HL-60 (cell line): ENCODE measurements around the gene CTNNA1.

ENCODE experiments used
- DNase-seq, 2 experiments: peaks; one replicate each; pipeline ENCODE4 v3.0.0-alpha.2; 2010 to 2020; ENCODE audit warnings: low read depth in 1 of 2, low spot score in 1 of 2
- H3K27ac ChIP-seq: fragments of 250-450 bp; sonication (Bioruptor Pico); replicated peaks from 2 replicates; pipeline ENCODE4 v1.5.1; 2020; ENCODE audit warnings: mild to moderate bottlenecking, moderate library complexity
- H3K27me3 ChIP-seq: fragments of 250-450 bp; sonication (Bioruptor Pico); 2 replicates; pipeline ENCODE4 v1.5.1; 2021; ENCODE audit warnings: mild to moderate bottlenecking, moderate library complexity; ENCODE audit not compliant: insufficient read depth, poor library complexity, severe bottlenecking
- H3K4me3 ChIP-seq: replicated peaks from 2 replicates; pipeline ENCODE4 v1.5.1; 2011; ENCODE audit warnings: mild to moderate bottlenecking, control low read depth, low read length; ENCODE audit not compliant: insufficient read depth
- GABPA ChIP-seq: IDR thresholded peaks from 2 replicates; pipeline ENCODE4 v1.6.1; 2012; ENCODE audit warnings: low read depth
- POLR2AphosphoS5 ChIP-seq: IDR thresholded peaks from 2 replicates; pipeline ENCODE4 v1.6.1; 2012; ENCODE audit warnings: low read depth
- SPI1 ChIP-seq: IDR thresholded peaks from 2 replicates; pipeline ENCODE4 v1.6.1; 2012; ENCODE audit warnings: low read depth, mild to moderate bottlenecking, borderline replicate concordance
- TF ChIP-seq, protein P1 (sequence below): IDR thresholded peaks from 2 replicates; pipeline ENCODE4 v1.6.1; 2012; ENCODE audit warnings: low read depth; ENCODE audit not compliant: insufficient replicate concordance
- TF ChIP-seq, protein P2 (sequence below): IDR thresholded peaks from one replicate; pipeline ENCODE4 v1.5.1; 2011; ENCODE audit warnings: low read length, control low read depth, inconsistent platforms; ENCODE audit not compliant: insufficient read depth

CTNNA1 gene

DNA sequence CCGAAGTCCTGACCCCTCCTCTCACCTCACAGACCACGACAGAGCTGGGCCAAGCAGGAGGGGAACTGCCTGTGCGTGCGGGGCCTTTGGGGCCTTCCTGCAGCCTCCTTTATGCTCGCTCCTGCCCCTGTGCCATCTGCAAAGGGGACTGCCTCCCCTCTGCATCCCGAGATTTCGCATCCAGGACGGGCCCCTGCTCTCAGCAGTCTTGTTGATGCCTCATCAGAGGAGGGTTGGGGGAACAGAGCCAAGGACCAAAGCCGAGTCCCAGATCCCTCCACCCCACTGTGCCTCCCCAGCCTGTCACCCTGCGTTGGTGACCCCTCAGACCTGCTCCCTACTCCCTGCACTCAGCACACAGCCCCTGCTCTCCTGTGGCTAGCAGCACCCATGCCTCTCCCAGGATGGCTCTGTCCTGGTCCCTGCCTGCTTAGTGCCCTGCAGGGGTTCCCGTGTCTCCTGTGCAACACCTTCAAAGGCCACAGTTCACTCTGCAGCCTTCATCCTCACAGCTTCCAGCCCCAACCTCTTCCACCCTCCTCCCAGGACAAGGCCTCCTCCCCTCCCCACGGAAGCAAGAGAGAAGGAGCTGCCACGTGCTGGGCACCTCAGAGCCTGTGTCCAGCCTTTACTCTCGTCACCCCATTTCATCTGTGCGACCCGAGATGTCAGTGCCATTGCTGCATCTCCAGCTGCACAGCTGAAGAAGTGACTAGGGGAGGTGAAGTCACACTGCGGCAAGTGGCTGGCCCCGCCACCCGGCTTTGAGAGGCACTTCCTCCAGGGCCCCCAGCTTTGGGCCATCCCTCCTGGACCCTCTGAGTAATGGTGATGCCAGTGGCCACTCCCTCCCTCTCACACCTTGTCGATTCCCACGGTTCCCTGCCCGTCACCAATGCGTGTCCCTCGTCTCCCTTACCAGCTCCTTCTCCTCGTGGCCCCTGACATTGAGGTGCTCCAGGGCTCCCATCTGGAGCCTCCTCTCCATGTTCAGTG, 184.5 kb downstream of the CTNNA1 start:
- no peaks in the 10 kb centered on the region for H3K27me3 ChIP-seq
- no peak overlapping the region for H3K4me3 ChIP-seq
- TF ChIP-seq, protein P1, sequence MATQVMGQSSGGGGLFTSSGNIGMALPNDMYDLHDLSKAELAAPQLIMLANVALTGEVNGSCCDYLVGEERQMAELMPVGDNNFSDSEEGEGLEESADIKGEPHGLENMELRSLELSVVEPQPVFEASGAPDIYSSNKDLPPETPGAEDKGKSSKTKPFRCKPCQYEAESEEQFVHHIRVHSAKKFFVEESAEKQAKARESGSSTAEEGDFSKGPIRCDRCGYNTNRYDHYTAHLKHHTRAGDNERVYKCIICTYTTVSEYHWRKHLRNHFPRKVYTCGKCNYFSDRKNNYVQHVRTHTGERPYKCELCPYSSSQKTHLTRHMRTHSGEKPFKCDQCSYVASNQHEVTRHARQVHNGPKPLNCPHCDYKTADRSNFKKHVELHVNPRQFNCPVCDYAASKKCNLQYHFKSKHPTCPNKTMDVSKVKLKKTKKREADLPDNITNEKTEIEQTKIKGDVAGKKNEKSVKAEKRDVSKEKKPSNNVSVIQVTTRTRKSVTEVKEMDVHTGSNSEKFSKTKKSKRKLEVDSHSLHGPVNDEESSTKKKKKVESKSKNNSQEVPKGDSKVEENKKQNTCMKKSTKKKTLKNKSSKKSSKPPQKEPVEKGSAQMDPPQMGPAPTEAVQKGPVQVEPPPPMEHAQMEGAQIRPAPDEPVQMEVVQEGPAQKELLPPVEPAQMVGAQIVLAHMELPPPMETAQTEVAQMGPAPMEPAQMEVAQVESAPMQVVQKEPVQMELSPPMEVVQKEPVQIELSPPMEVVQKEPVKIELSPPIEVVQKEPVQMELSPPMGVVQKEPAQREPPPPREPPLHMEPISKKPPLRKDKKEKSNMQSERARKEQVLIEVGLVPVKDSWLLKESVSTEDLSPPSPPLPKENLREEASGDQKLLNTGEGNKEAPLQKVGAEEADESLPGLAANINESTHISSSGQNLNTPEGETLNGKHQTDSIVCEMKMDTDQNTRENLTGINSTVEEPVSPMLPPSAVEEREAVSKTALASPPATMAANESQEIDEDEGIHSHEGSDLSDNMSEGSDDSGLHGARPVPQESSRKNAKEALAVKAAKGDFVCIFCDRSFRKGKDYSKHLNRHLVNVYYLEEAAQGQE = no peak
- TF ChIP-seq POLR2AphosphoS5 = no peak
- no peak for DNase-seq
- H3K27ac ChIP-seq = no peak overlapping the region

DNA sequence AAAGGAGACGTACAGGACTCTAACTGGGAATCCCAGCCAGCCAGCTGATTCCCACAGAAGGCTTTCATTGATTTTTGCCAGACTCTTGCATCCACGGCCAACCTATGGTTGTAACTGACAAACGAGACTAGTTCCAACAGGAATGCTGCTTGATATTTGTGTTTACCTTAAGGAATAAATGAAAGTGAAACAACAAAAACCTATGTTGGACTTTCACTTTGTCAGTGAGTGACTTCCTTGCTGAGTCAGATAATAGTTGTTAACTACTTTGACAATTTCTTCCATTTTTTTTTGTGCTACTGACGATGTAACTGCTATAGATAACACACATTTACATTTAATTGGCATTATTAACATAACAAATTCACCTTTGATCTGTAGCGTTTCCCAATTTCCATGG, 185.3 kb downstream of the CTNNA1 start:
- TF ChIP-seq, protein P2, sequence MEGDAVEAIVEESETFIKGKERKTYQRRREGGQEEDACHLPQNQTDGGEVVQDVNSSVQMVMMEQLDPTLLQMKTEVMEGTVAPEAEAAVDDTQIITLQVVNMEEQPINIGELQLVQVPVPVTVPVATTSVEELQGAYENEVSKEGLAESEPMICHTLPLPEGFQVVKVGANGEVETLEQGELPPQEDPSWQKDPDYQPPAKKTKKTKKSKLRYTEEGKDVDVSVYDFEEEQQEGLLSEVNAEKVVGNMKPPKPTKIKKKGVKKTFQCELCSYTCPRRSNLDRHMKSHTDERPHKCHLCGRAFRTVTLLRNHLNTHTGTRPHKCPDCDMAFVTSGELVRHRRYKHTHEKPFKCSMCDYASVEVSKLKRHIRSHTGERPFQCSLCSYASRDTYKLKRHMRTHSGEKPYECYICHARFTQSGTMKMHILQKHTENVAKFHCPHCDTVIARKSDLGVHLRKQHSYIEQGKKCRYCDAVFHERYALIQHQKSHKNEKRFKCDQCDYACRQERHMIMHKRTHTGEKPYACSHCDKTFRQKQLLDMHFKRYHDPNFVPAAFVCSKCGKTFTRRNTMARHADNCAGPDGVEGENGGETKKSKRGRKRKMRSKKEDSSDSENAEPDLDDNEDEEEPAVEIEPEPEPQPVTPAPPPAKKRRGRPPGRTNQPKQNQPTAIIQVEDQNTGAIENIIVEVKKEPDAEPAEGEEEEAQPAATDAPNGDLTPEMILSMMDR = no peak
- TF ChIP-seq, protein P1 = no peak
- TF ChIP-seq POLR2AphosphoS5 (no peak), GABPA (no peak), SPI1 (no peak)

DNA sequence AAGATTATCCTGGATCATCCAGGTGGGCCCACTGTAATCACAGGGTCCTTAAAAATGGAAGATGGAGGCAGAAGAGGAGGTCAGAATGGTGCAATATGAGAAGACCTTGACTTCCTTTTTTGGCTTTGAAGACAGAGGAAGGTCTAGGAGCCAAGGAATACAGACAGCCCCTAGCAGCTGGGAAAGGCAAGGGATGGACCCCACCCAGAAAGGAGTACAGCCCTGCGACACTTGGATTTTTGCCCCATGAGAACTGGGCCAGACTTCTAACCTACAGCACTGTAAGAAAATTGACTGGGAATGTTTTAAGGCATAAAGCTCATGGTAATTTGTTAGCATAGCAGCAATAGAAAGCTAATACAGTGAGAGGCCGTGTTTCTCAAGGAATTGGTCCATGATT, 188.8 kb downstream of the CTNNA1 start:
- no peaks in the 10 kb centered on the region for H3K27me3 ChIP-seq
- no peak for DNase-seq
- H3K27ac ChIP-seq = no peak overlapping the region
- TF ChIP-seq POLR2AphosphoS5 = no peak
- TF ChIP-seq SPI1 = no peak
- TF ChIP-seq GABPA = no peak
- TF ChIP-seq, protein P1 = no peak
- TF ChIP-seq, protein P2 = no peak
- no peak overlapping the region for H3K4me3 ChIP-seq

More for the DNA sequence above, 185.3 kb downstream of the CTNNA1 start:
- Histone ChIP-seq H3K4me3 (no peak overlapping the region), H3K27me3 (no peaks in the 10 kb centered on the region), H3K27ac (no peak overlapping the region)
- no peak for DNase-seq
